GM19452 (cell line): ENCODE results near the gene SH3GL1.
"Not testable (repeated sequence)": the region's sequence is repeated elsewhere in the genome, so short reads cannot be mapped to it uniquely, and the experiment has no call there.

Source experiments
- ATAC-seq: cut with Tn5 transposase; IDR thresholded peaks from one replicate; pipeline ENCODE4 v1.9.1; 2021; ENCODE audit not compliant: unreplicated experiment

SH3GL1 gene

DNA sequence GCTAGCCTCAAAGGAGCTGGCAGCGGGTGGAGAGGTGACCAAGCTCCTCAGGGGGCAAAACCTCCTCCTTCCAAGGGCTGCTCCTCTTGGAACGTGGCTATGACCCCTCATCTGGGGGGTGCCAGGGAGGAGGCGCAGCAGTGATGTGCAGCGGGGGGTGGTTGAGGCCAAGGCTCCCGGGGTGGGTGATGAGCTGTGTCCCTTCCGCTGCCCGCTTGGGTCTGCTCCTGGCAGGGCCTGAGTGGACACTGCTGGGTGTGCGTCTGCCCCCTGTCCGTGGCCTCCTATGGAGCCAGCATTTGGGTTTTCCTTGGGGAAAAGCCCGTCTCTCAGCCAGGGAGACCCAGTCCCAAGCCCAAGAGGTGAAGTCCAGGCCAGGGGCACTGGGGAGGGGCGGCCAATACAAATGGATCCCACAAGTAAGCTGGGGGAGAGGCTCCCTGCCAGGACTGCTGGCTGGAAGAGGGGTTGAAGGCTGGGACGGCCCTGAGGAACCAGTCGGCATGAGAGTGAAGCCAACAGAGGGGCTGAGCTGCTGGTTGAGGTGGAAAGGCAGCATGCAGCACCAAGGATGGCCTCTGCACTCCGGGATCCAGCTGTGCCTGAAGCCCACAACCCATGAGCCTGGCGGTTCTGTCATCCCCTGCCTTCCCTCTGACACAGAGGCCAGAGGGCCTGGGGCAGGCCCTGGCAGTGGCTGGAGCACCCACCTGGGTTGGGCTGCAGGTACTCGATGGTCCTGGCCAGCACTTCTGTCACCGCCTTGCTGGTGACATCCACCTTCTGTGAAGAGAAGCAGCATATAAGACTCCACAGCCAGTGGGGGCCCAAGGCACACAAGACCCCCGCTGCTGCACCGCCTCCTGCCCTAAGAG lies 34.3 kb downstream of the SH3GL1 start:
- ATAC-seq = no peak

DNA sequence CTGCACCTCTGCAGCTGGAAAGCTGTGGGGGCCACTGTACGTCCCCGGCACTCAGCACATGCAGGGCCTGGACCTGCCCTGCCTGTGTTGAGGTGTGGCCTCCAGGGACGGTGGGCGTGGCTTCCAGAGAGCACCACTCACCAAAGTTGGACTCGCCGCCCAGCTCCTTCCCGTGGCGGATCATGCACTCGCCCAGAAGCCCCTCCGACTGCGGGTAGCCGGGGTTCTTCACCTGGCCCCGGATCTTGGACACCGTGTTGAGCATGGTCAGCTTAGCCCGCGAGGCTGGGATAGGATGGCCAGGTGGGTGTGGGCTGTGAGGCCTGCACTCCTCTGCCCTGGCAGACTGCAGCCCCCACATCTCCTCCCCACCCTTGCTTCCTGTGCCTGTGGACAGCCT lies 35.0 kb downstream of the SH3GL1 start:
- no peak for ATAC-seq

DNA sequence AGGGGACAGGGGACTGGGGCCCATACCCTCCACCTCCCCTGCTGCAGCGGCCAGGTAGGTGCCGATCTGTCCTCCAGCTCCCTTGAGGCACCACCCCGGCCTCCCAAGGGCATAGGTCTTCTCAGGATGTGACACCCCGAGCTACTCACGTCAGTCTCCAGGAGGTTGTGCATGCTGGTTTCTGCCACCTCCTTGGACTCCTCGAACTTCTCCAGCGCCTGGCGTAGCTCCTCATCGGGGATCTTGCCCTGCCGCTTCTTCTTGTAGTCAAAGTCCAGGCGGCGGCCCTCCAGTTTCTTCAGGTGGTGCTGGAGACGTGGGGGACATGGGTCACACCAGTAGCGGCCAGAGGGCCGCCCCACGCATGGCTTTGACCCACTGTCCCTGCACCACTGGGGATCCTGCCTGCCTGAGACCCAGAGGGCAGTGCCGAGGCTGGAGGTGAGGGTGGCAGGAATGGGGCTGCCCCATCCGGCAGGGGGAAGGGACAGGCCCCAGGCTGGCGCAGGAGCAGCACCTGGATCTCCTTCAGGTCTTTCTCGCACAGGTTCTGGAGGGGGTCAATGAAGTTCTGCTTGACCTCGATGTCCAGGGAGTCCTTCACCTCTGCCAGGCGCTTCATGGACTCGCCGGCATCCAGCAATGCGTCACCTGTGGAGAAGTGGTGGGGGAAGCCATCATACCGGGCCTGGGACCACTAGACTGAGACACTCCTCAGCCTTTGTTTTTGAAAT lies 36.6 kb downstream of the SH3GL1 start:
- no peak for ATAC-seq

DNA sequence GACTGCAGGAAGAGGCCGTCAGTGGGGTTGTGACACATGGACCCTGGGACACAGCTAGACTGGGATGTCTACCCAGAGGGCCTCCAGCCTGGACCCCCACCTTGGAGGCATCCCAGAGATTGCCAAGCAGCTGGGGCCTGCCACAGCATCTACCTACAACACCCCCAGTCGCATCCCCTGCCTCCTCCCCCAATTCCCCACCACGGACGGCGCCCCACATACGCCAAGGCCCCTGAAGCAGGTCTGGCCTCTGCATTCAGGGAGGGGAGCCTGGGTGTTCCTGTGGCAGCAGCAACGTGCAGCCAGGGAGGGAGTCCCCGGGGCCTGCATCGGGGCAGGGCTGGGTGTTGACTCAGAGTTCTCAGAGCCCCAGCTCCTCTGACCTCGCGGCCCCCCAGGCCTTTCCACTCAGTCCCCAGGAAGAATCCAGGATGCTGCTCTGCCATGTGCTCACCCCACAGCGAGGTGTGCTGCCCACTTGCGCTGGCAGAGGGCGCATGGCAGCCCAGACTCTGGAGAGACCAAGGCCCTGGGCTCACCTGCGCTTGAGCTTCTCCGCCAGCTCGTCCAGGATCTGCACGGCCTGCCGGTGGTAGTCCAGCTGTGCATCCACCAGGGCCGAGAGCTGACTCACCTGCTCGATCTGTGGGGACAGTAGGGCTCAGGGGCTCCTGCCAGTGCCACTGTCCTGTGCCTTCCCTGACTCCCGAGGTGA lies 37.4 kb downstream of the SH3GL1 start:
- ATAC-seq = no peak

DNA sequence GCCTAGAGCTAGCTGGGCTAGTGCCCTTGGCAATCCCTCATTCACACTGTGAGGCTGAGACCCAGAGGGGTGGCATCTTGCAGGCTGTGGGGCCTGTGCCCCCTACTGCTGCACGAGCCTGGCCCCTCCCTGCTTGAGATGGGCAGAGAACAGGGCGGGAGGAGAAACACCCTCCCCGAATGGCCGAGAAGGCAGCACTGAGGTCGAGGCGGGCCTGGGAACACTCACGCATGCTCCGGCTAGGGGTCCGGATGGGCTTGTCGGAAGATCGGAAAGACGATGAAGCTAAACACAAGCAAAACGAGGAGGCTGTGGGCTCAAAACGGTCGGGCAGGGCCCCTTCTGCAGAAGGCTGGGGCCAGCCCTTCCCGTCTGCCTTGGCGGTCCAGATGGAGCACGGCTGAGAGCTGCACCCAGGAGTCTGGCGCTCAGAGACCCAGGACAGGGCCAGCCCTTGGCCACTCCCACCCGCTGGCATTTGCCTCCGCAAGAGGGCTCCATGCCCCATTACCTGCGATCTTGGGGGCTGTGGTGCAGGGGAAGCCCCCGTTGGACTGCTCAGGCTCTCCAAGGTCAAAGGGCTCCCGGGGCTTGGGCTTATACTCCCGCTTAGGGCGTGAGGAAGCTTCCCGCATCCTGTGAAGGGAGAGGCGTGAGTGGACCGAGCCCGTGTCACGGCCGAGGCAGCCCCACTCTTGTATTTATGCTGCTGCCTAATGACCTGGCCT lies 38.1 kb downstream of the SH3GL1 start:
- no peak for ATAC-seq

DNA sequence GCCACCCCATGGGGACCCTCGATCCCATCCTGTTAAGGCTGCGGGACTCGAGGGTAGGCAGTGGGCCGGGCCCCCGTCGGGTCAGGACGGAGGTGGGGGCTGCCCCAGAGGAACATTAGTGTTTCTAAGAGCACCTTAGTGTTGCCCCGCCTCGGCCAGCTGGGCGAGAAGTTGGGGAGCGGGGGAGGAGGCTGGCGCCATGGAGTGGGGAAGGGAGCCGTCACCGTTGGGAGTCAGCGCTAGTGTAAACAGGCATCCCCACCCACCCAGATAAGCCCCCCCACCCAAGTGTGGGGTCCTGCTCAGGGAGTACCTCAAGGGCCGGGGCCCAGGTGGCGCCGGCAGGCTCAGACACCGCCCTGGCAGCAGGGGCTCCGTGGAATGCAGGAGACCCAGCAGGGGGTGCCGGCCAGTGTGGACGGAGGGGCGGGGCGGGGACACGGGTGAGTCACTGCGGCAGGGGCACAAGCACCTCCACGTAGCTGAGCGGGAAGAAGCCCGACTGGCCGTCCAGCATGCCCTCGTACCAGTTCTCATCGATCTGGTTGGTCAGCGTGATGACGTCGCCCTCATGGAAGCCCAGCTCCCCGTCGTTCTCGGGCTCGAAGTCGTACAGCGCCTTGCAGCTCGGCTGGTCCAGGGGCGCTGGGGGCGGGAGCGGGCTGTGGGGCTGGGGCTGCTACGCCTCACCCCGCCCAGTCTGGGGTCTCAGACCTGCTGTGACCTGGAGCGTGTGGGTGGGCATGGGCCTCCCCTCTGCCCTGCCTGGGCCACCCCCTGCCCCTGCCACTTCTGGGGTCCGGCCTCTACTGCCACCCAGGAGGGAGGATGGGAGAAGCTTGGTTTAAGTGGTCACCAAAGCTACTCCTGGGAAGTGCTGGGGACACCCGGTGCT lies 38.9 kb downstream of the SH3GL1 start:
- ATAC-seq = no peak

DNA sequence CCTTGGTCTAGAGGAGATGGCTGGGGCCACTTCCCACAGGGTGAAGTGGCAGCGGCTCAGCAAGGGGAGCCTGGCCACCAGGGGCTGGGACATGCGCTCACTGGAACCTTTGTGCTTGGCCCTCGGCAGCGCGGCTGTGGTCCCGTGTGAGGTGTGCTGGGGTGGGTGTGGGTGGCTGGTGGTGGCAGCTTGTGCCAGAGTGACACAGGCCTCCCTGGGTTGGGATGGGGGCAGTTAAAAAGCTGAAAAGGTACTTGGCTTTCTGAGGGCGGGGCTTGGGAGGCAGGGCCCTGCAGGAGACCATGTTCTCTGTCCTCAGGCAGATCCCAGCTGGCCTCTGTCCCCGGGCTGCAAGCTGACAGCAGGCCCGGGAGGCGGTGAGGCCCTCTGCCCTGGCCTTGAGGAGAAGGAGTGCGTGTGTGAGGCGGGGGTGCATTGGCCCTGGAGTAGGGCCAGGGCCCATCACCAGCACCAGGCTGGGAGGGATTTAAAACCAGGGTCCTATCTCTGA lies 39.7 kb downstream of the SH3GL1 start:
- ATAC-seq = no peak

DNA sequence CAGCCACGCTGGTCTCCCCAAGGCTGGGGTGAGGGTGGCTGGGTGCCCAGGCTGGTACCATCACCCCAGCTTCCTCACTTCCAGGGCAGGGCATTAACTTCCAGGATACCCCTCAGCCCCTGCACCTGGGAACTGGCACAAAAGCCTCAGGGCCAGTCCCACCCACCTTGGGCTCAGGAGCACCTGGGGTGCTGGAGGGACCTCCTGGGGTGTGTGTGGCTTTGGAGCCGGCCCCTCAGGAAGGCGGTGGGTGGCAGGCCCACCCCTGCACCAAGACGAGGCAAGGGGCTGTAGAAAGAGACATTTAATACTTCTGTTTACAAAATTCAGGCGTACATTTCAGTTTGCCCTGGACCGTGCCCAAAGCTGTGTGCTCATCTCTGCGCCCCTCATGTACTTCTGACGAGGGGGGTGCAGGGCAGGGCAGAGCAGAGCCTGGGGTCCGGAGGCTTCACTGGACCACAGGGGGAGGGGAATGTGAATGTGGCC lies 40.2 kb downstream of the SH3GL1 start:
- no peak for ATAC-seq

DNA sequence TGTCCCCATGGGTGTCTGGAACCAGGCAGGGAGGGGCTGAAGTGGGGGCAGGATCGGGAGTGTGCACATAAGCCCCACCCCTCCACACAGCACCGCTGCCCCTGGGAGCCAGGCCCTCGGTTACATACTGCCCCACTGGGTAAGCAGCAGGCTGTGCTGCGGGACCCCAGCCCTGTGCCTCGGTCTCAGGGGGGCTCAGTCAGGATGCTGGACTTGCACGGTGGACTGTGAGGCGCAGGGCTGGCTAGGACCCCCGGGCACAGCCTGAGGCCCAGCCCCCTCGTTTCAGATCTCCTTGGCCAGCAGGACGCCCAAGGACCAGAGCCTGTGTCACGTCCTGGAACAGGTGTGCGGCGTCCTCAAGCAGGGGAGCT lies 40.7 kb downstream of the SH3GL1 start:
- ATAC-seq = no peak

DNA sequence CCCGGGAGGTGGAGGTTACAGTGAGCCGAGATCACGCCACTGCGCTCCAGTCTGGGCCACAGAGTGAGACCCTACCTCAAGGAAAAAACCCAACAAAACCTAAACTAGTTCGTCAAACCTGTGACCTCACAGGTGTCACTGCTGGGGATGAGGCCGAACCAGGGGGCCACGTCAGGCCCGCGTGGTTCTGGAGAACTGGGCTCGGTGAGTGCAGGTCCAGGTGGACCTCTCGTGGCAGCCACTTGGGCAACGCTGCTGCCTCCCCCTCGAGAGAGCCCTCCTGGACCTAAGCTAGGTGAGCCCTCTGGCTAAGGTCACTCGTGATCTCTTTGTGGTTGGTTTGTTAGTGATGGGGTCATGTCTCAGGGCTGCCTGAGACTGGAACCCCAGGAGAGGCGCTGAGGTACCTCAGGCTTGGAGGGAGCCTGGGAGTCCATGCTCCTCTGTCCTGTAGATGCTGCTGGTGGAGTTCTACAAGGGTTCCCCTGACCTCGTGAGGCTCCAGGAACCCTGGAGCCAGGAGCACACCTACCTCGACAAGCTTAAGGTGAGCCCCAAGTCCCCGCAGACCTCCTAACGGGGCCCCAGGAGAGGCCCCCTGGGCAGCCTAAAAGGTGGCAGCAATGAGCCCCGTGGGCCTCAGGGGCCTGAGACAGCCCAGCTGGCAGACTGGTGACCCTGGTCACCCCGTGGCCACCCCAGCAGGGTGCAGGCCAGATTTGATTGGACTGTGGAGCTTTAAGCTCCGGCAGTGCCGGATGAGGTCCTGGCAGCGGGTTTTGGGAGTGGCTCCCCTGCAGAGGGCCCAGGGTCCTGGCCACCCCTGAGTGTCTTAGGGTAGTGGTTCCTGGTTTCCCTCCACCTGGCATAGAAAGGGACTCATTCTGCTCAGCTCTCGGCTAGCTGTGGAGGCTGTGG lies 41.4 kb downstream of the SH3GL1 start:
- ATAC-seq = no peak

DNA sequence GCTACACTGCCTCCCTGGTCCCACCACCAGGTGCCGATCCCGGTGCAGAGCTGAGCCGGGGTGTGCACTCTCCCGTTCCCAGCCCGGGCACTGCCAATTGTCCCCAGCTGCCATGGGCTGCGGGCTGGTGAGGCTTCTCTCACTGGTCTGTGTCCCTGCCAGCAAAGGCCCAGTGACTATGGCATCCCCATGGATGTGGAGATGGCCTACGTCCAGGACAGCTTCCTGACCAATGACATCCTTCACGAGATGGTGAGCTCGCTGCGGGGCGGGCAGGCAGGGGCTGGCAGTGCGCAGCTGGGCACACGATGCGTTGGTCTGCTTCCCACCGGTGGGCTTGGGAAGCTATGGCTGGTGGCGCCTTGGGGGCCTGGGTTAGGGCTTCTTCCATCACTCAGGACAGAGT lies 42.4 kb downstream of the SH3GL1 start:
- ATAC-seq = no peak

DNA sequence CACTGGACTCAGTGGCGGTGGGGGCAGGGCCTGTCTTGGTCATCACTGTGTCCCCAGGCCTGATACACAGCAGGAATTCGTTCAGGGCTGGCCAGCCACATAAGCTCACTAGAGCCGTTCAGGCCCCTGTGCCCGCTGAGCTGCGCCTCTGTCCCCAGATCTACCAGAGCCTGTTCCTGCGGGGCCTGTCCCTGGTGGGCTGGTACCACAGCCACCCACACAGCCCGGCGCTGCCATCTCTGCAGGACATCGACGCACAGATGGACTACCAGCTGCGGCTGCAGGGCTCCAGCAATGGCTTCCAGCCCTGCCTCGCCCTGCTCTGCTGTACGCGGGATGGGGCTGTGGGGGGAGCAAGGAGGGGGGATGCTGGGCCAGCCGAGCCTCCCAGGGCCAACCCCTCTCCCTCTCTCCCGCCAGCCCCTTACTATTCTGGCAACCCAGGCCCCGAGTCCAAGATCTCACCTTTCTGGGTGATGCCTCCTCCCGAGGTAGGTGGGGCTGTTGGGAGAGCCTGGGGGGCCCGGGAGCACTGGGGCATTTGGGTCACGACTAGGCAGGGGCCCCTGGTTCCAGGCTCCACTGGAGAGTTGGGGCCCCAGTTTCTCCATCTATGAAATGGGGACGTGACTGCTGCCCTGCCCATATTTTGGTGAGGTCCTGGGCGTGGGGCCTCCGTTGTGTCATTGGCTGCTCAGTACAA lies 43.1 kb downstream of the SH3GL1 start:
- ATAC-seq = no peak

DNA sequence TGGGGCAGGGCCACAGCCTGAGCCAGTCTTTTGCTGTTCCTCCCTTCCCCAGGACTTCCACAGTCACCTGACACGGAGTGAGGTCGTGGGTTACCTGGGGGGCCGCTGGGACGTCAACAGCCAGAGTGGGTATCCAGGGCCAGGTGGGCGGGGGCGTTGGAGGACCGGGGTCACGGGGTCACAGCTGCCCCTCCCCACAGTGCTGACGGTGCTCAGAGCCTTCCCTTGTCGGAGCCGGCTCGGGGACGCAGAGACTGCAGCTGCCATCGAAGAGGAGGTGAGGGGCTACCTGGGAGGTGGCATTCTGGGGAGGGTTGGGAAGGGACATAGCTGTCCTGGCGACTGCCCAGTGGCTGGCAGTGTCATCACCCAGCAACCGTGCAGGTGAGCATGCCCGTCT lies 45.5 kb downstream of the SH3GL1 start:
- ATAC-seq = no peak

DNA sequence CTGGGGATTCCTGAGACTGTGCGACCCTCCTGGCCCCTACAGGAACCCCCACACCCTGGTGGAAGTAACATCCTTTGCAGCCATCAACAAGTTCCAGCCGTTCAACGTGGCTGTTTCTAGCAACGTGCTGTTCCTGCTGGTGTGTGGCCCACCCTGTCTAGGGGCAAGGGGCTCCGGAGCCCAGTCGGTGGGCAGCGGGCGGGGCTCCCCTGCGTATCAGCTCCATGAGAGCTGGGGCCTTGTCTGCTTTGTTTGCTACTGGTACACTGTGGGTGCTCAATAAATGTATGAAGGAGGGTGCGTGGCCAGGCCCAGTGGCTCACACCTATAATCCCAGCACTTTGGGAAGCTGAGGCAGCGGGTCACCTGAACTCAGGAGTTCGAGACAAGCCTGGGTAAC lies 46.1 kb downstream of the SH3GL1 start:
- no peak for ATAC-seq

DNA sequence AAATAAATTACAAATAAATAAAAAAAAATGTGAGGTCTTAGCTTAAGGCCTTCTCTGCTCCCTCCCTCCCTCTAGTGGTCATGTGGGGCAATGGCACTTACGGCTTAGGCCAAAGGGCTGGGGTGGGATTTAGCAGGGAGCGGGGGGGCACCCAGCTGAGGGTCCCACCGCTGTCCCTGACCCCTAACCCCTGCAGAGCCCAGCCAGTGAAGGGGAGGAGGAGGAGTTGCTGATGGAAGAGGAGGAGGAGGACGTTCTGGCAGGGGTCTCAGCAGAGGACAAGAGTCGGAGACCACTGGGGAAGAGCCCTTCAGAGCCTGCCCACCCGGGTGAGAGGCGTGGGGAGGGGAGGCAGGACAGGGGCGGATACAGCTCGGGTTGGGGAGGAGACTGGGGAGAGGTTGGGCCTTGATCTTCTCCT lies 47.6 kb downstream of the SH3GL1 start:
- ATAC-seq = no peak

DNA sequence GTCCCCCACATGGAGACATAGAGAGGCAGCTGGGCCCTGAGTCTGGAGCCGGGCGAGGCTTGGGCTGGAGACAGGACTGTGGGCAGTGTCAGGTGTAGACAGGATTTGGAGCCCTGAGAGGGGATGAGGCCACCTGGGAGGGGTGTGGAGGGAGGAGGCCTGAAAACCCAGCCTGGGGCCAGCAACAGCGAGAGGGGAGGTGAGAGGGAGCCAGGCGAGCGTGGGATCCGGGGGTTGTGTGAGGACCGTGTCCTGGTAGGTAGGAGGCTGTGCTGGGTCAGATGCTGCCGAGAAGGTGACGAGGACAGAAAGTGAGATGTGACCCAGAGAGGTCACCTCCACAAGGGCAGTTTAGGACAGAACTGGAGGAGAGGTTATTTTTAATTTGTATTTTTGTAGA lies 49.6 kb downstream of the SH3GL1 start:
- ATAC-seq = no peak

DNA sequence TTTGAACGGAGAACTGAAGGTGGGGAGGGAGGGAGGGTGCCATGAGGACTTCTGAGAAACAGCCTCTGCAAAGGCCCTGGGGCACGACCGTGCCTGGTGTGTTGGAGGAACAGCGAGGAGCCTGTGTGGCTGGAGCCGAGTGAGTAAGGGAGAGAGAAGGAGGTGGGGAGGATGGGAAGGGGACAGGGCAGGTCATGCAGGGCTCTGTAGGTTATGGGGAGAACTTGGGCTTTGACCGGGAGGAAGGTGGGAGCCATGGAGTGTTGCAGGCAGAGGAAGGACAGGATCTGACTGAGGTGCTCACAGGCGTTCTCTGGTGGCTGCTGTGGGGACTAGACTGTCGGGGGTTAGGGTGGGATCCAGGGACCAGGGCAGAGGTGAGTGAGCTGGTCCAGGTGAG lies 50.2 kb downstream of the SH3GL1 start:
- no peak for ATAC-seq

DNA sequence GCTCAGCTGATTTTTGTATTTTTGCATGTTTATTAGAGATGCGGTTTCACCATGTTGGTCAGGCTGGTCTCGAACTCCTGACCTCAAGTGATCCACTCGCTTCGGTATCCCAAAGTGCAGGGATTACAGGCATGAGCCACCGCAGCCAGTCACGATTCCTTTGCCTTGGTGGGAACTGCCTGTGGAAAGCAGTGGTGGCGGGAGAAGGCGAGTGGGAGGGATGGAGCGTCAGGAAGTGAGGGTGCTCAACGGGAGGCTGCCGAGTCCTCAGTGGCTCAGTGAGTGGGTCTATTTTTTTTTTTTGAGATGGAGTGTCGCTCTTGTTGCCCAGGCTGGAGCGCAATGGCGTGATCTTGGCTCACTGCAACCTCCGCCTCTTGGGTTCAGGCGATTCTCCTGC lies 51.1 kb downstream of the SH3GL1 start:
- ATAC-seq = not testable (repeated sequence)
